ENCODE results near the gene ACBD4. TPM values are rescaled to one million over a fixed set of nuclear protein-coding genes. Genes with fewer than 3 reads are reported as not detected.
A peak's percentile ranks its signal among the peaks of the same experiment; 100 is the strongest.

Gene ACBD4
- total RNA-seq, 1 experiment from 2014 or later: 9.7 TPM

DNA sequence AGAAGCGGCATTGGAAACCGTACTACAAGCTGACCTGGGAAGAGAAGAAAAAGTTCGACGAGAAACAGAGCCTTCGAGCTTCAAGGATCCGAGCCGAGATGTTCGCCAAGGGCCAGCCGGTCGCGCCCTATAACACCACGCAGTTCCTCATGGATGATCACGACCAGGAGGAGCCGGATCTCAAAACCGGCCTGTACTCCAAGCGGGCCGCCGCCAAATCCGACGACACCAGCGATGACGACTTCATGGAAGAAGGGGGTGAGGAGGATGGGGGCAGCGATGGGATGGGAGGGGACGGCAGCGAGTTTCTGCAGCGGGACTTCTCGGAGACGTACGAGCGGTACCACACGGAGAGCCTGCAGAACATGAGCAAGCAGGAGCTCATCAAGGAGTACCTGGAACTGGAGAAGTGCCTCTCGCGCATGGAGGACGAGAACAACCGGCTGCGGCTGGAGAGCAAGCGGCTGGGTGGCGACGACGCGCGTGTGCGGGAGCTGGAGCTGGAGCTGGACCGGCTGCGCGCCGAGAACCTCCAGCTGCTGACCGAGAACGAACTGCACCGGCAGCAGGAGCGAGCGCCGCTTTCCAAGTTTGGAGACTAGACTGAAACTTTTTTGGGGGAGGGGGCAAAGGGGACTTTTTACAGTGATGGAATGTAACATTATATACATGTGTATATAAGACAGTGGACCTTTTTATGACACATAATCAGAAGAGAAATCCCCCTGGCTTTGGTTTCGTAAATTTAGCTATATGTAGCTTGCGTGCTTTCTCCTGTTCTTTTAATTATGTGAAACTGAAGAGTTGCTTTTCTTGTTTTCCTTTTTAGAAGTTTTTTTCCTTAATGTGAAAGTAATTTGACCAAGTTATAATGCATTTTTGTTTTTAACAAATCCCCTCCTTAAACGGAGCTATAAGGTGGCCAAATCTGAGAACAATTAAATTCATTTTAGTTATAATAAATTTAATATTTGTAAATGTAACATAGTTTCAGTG, 14.5 kb downstream of the ACBD4 start:
- H3K23me2 ChIP-seq (ENCODE audit: insufficient read length, low read depth, low read length, poor library complexity, severe bottlenecking): peaks cover 16% of the 10 kb centered on the region
- no peak overlapping the region for H3K18ac ChIP-seq (ENCODE audit: insufficient read length, low read depth, low read length)
- no CpG with 5 or more reads among the region's 56 CpGs for WGBS (ENCODE audit: extremely low coverage, insufficient read length, low lambda C conversion rate)
- no peak overlapping the region for H3K27ac ChIP-seq (ENCODE audit: insufficient read length, low read depth, low read length)
- no peak overlapping the region for H2BK120ac ChIP-seq (ENCODE audit: low read depth, low read length, poor library complexity, severe bottlenecking)
- H3K27ac Mint-ChIP-seq: peak overlapping the region; percentile 69 to 99 (median 97); a peak in 6 of 7 replicates
- H4K8ac ChIP-seq (replicated peaks; ENCODE audit: insufficient read length, low read depth, low read length): no peak overlapping the region
- H3K4ac ChIP-seq (ENCODE audit: low read depth, low read length): no peak overlapping the region
- H3K9me3 Mint-ChIP-seq: no peaks in the 10 kb centered on the region; a peak in 1 of 5 replicates
- peaks cover 0 to 5% (median 3%) of the 10 kb centered on the region in 3 experiments; a peak in 2 of 7 replicates for H3K36me3 Mint-ChIP-seq (ENCODE audit: insufficient read depth in 1 of 3, low read depth in 3 of 3)
- peak; percentile 55 for DNase-seq
- H3K27me3 ChIP-seq (ENCODE audit: insufficient read depth, low read length): no peaks in the 10 kb centered on the region
- H3K56ac ChIP-seq (ENCODE audit: insufficient read length, low read depth, low read length): no peak overlapping the region
- H2AFZ ChIP-seq (ENCODE audit: low read length): no peak overlapping the region
- H2BK15ac ChIP-seq (ENCODE audit: low read depth, low read length): no peak overlapping the region
- H3K4me2 ChIP-seq (ENCODE audit: insufficient read depth, insufficient read length, low read length): peak overlapping the region; percentile 91
- no peak overlapping the region for H2BK12ac ChIP-seq (ENCODE audit: insufficient read length, low read depth, low read length)
- H4K91ac ChIP-seq (ENCODE audit: insufficient read length, low read depth, low read length): no peak overlapping the region
- H3K4me1 ChIP-seq (ENCODE audit: insufficient read depth, low read length): peaks cover 2% of the 10 kb centered on the region; the same call in 1 of the 2 replicates
- H2BK5ac ChIP-seq (ENCODE audit: insufficient read length, low read length): no peak overlapping the region
- no peaks in the 10 kb centered on the region; the same call in 1 of the 2 replicates for H3K79me2 ChIP-seq (ENCODE audit: insufficient read depth, low read length)
- H3K4me3 Mint-ChIP-seq: peak overlapping the region; percentile 98 to 99
- peak overlapping the region; percentile 45 for H3K14ac ChIP-seq (ENCODE audit: insufficient read depth, low read length)
- peaks cover 4% of the 10 kb centered on the region for H3K79me1 ChIP-seq (ENCODE audit: insufficient read depth, low read depth, low read length, poor library complexity, severe bottlenecking)
- H4K20me1 ChIP-seq (ENCODE audit: control insufficient read depth, insufficient read depth, insufficient read length): no peaks in the 10 kb centered on the region
- H3K9ac ChIP-seq (ENCODE audit: extremely low read depth, insufficient read length, low read length): peak overlapping the region; percentile 78
- H2BK20ac ChIP-seq (ENCODE audit: low read depth, low read length, poor library complexity, severe bottlenecking): no peak overlapping the region
- H4K5ac ChIP-seq (ENCODE audit: insufficient read length, low read depth, low read length): no peak overlapping the region
- H3T11ph ChIP-seq (ENCODE audit: low read length): no peak overlapping the region
- TF ChIP-seq, protein P1, sequence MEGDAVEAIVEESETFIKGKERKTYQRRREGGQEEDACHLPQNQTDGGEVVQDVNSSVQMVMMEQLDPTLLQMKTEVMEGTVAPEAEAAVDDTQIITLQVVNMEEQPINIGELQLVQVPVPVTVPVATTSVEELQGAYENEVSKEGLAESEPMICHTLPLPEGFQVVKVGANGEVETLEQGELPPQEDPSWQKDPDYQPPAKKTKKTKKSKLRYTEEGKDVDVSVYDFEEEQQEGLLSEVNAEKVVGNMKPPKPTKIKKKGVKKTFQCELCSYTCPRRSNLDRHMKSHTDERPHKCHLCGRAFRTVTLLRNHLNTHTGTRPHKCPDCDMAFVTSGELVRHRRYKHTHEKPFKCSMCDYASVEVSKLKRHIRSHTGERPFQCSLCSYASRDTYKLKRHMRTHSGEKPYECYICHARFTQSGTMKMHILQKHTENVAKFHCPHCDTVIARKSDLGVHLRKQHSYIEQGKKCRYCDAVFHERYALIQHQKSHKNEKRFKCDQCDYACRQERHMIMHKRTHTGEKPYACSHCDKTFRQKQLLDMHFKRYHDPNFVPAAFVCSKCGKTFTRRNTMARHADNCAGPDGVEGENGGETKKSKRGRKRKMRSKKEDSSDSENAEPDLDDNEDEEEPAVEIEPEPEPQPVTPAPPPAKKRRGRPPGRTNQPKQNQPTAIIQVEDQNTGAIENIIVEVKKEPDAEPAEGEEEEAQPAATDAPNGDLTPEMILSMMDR (conservative IDR thresholded peaks at IDR 0.05): no peak
- peaks cover 28 to 34% of the 10 kb centered on the region in 2 experiments for H3K4me1 Mint-ChIP-seq
- no peaks in the 10 kb centered on the region for H3K9me3 ChIP-seq (ENCODE audit: control insufficient read depth, low read depth, low read length)
- H3K27me3 Mint-ChIP-seq (ENCODE audit: low read depth): no peaks in the 10 kb centered on the region; the same call in none of the 2 replicates
- no peak overlapping the region for H3K23ac ChIP-seq (ENCODE audit: insufficient read length, low read depth, low read length)
- H2AK5ac ChIP-seq (ENCODE audit: insufficient read length, low read length): no peak overlapping the region

Measured in H9 (cell line).